ENCODE results near the gene STX1A. TPM values are rescaled to one million over a fixed set of nuclear protein-coding genes. Genes with fewer than 3 reads are reported as not detected.

The STX1A gene
- total and polyA plus RNA-seq, 2 of the 8 experiments (the other 6 are each of a cell fraction or from before 2014, with no cell fraction given), result 13.5 to 17.5 TPM

GRCh38 chr7:73742753-73743641 lies 23.5 kb upstream of the STX1A start (continued):
- TF ChIP-seq USF2 (IDR thresholded peaks at IDR 0.05; ENCODE audit: low read length) (peak; percentile 96), CBX8 (IDR thresholded peaks at IDR 0.05; ENCODE audit: borderline replicate concordance, low read depth, low read length) (no peak), ATF3 (IDR thresholded peaks at IDR 0.05; ENCODE audit: insufficient read depth, low read depth, low read length) (peak; percentile 73), SIN3A (conservative IDR thresholded peaks at IDR 0.05 in 1 of 2, IDR thresholded peaks at IDR 0.05 in 1 of 2; ENCODE audit: low read depth in 1 of 2, low read length in 2 of 2) (peak in 1 of 2 experiments; percentile 16; a peak in 1 of 4 replicates), SP2 (IDR thresholded peaks at IDR 0.05; ENCODE audit: low read length) (no peak), CREB1 (IDR thresholded peaks at IDR 0.05) (peak; percentile 56), PHF8 (conservative IDR thresholded peaks at IDR 0.05; ENCODE audit: low read depth, low read length) (no peak), SUZ12 (IDR thresholded peaks at IDR 0.05; ENCODE audit: low read length) (no peak), JUND (IDR thresholded peaks at IDR 0.05; ENCODE audit: low read length) (no peak), GTF2F1 (IDR thresholded peaks at IDR 0.05; ENCODE audit: borderline replicate concordance, low read depth, low read length) (no peak), SIX5 (IDR thresholded peaks at IDR 0.05; ENCODE audit: low read depth, low read length) (no peak), TEAD4 (IDR thresholded peaks at IDR 0.05; ENCODE audit: low read depth, low read length) (peak; percentile 94), CHD1 (IDR thresholded peaks at IDR 0.05; ENCODE audit: low read depth, low read length) (no peak), E2F6 (IDR thresholded peaks at IDR 0.05) (peak; percentile 5), TAF7 (optimal IDR thresholded peaks at IDR 0.05; ENCODE audit: borderline replicate concordance, low read depth, low read length) (peak; percentile 59), EGR1 (IDR thresholded peaks at IDR 0.05; ENCODE audit: borderline replicate concordance, low read depth, low read length) (no peak), MAFK (IDR thresholded peaks at IDR 0.05; ENCODE audit: low read depth, low read length) (no peak)

All from H1 (cell line).